ENCODE data around the gene HOXB2. TPM values are rescaled to one million over a fixed set of nuclear protein-coding genes. Genes with fewer than 3 reads are reported as not detected.

The HOXB2 gene
- polyA plus RNA-seq, 3 donors: 1.6 to 3.8 (median 3.3) TPM

- Histone ChIP-seq H3K9me3 (replicated peaks in 1 of 2; ENCODE audit: control insufficient read depth in 1 of 2, insufficient read depth in 1 of 2, low read length in 2 of 2) (peaks cover 0 to 26% of the 10 kb centered on the region in 2 donors), H3K79me2 (ENCODE audit: insufficient read depth, low read length) (no peaks in the 10 kb centered on the region), H4K20me1 (ENCODE audit: insufficient read depth, low read length) (no peaks in the 10 kb centered on the region), H3K4me2 (replicated peaks; ENCODE audit: extremely low read depth, low read length, poor library complexity, severe bottlenecking) (no peak overlapping the region), H3K4me3 (replicated peaks in 1 of 3; ENCODE audit: low read depth in 2 of 3, low read length in 3 of 3) (no peak overlapping the region), H3K4me1 (ENCODE audit: control insufficient read depth in 1 of 2, insufficient read depth in 2 of 2, low read length in 2 of 2) (peaks cover 21 to 34% of the 10 kb centered on the region in 2 donors), H2AFZ (ENCODE audit: insufficient read depth, low read depth, low read length, poor library complexity, severe bottlenecking) (no peak overlapping the region), H3K9ac (ENCODE audit: insufficient read depth, low read length, poor library complexity, severe bottlenecking) (no peak overlapping the region), H3K36me3 (replicated peaks in 1 of 2; ENCODE audit: control insufficient read depth in 1 of 2, insufficient read depth in 2 of 2, low read length in 2 of 2) (no peaks in the 10 kb centered on the region), H3K27ac (ENCODE audit: low read depth in 1 of 2, low read length in 2 of 2) (no peak overlapping the region), H3K27me3 (ENCODE audit: control insufficient read depth in 2 of 2, insufficient read depth in 2 of 2, low read length in 2 of 2) (peaks cover 82 to 100% of the 10 kb centered on the region in 2 donors)
- DNase-seq: no peak
- Mint-ChIP-seq H3K4me1 (peaks cover 48% of the 10 kb centered on the region), H3K27ac (no peak overlapping the region), H3K27me3 (ENCODE audit: low read depth in 3 of 3) (peaks cover 99 to 100% (median 100%) of the 10 kb centered on the region in 3 donors), H3K4me3 (peak overlapping the region in 1 of 2 donors; percentile 92), H3K9me3 (peaks cover 0 to 35% (median 13%) of the 10 kb centered on the region in 7 donors), H3K36me3 (peaks cover 13 to 37% of the 10 kb centered on the region in 2 donors)
- 8% methylated on average over 24 of the region's 33 CpGs for WGBS (ENCODE audit: insufficient coverage)
- intact Hi-C loops (cut with micrococcal nuclease): loop anchor here (5.0 kb wide), 2 partner anchors 100 to 255 kb away; no protein-coding TSS in a partner anchor
- TF ChIP-seq CTCF (IDR thresholded peaks at IDR 0.05): no peak
Measured at GRCh38 chr17:48592057-48592514, 47.2 kb upstream of the HOXB2 start.

GRCh38 chr17:48591255-48592056 lies 46.5 kb upstream of the HOXB2 start:
- Mint-ChIP-seq H3K4me3 (peak overlapping the region in 1 of 2 donors; percentile 81), H3K4me1 (peaks cover 47% of the 10 kb centered on the region), H3K9me3 (peaks cover 0 to 34% (median 13%) of the 10 kb centered on the region in 7 donors), H3K27ac (no peak overlapping the region), H3K27me3 (ENCODE audit: low read depth in 3 of 3) (peaks cover 99 to 100% (median 100%) of the 10 kb centered on the region in 3 donors), H3K36me3 (peaks cover 7 to 35% of the 10 kb centered on the region in 2 donors)
- no peak overlapping the region for H3K9ac ChIP-seq (ENCODE audit: insufficient read depth, low read length, poor library complexity, severe bottlenecking)
- H3K4me2 ChIP-seq (replicated peaks; ENCODE audit: extremely low read depth, low read length, poor library complexity, severe bottlenecking): no peak overlapping the region
- H3K27me3 ChIP-seq (ENCODE audit: control insufficient read depth in 2 of 2, insufficient read depth in 2 of 2, low read length in 2 of 2): peaks cover 82 to 100% of the 10 kb centered on the region in 2 donors
- WGBS (ENCODE audit: insufficient coverage): no CpG with 5 or more reads among the region's 10 CpGs
- H3K4me1 ChIP-seq (ENCODE audit: control insufficient read depth in 1 of 2, insufficient read depth in 2 of 2, low read length in 2 of 2): peaks cover 23 to 34% of the 10 kb centered on the region in 2 donors
- no peak overlapping the region for H3K4me3 ChIP-seq (replicated peaks in 1 of 3; ENCODE audit: low read depth in 2 of 3, low read length in 3 of 3)
- no peak for DNase-seq
- H3K36me3 ChIP-seq (replicated peaks in 1 of 2; ENCODE audit: control insufficient read depth in 1 of 2, insufficient read depth in 2 of 2, low read length in 2 of 2): no peaks in the 10 kb centered on the region
- intact Hi-C loops (cut with micrococcal nuclease): loop anchor here (5.0 kb wide), 2 partner anchors 99 to 254 kb away; no protein-coding TSS in a partner anchor
- no peaks in the 10 kb centered on the region for H4K20me1 ChIP-seq (ENCODE audit: insufficient read depth, low read length)
- H3K27ac ChIP-seq (ENCODE audit: low read depth in 1 of 2, low read length in 2 of 2): no peak overlapping the region
- peaks cover 0 to 20% of the 10 kb centered on the region in 2 donors for H3K9me3 ChIP-seq (replicated peaks in 1 of 2; ENCODE audit: control insufficient read depth in 1 of 2, insufficient read depth in 1 of 2, low read length in 2 of 2)
- TF ChIP-seq CTCF (IDR thresholded peaks at IDR 0.05): no peak
- no peaks in the 10 kb centered on the region for H3K79me2 ChIP-seq (ENCODE audit: insufficient read depth, low read length)
- H2AFZ ChIP-seq (ENCODE audit: insufficient read depth, low read depth, low read length, poor library complexity, severe bottlenecking): no peak overlapping the region

All from CD14-positive monocyte (primary cell).